ENCODE data around the gene MT1A. TPM values are rescaled to one million over a fixed set of nuclear protein-coding genes. Genes with fewer than 3 reads are reported as not detected.

MT1A gene
- total and polyA plus RNA-seq, 2 experiments from 2014 or later: 1.9 TPM; not detected in 1

GRCh38 chr16:56632156-56632847 lies 6.2 kb upstream of the MT1A start, which contains the start of gene MT1M:
MT1M (plus strand) TSS chr16:56632659; CDS start chr16:56632732, 73 bp downstream.
- TF ChIP-seq CTCF (IDR thresholded peaks at IDR 0.05; ENCODE audit: poor library complexity) (no peak), EZH2 (IDR thresholded peaks at IDR 0.05; ENCODE audit: borderline replicate concordance) (no peak), EZH2phosphoT487 (IDR thresholded peaks at IDR 0.05; ENCODE audit: low read depth, severe bottlenecking, unreplicated experiment) (no peak)
- DNase-seq (ENCODE audit: low spot score): peak; percentile 26
- Histone ChIP-seq H3K79me2 (no peaks in the 10 kb centered on the region), H3K9me2 (replicated peaks; ENCODE audit: insufficient read depth) (no peaks in the 10 kb centered on the region), H3K27ac (no peak within 1 kb of the TSS), H3K36me3 (replicated peaks; ENCODE audit: insufficient read depth, low read depth) (no peaks in the 10 kb centered on the region), H3K4me2 (peak within 1 kb of the TSS; percentile 89), H2AFZ (peak within 1 kb of the TSS; percentile 28), H3K27me3 (peaks cover 84% of the 10 kb centered on the region), H4K20me1 (ENCODE audit: insufficient read depth, poor library complexity, severe bottlenecking) (no peaks in the 10 kb centered on the region), H3K4me3 (peak within 1 kb of the TSS; percentile 39), H3K9me3 (ENCODE audit: low read depth) (no peaks in the 10 kb centered on the region), H3K4me1 (ENCODE audit: insufficient read depth) (peaks cover 13% of the 10 kb centered on the region)
- 2% methylated on average over 49 of the region's 61 CpGs for WGBS (ENCODE audit: low lambda C conversion rate, missing lambda C conversion rate)

GRCh38 chr16:56632848-56633365 lies 5.6 kb upstream of the MT1A start:
- H3K36me3 ChIP-seq (replicated peaks; ENCODE audit: insufficient read depth, low read depth): no peaks in the 10 kb centered on the region
- peaks cover 13% of the 10 kb centered on the region for H3K4me1 ChIP-seq (ENCODE audit: insufficient read depth)
- H3K27ac ChIP-seq: no peak overlapping the region
- no peak overlapping the region for H3K4me3 ChIP-seq
- TF ChIP-seq EZH2phosphoT487 (IDR thresholded peaks at IDR 0.05; ENCODE audit: low read depth, severe bottlenecking, unreplicated experiment) (no peak), CTCF (IDR thresholded peaks at IDR 0.05; ENCODE audit: poor library complexity) (no peak), EZH2 (IDR thresholded peaks at IDR 0.05; ENCODE audit: borderline replicate concordance) (no peak)
- peak overlapping the region; percentile 89 for H3K4me2 ChIP-seq
- 11% methylated on average over 6 of the region's 6 CpGs for WGBS (ENCODE audit: low lambda C conversion rate, missing lambda C conversion rate)
- H3K79me2 ChIP-seq: no peaks in the 10 kb centered on the region
- H3K27me3 ChIP-seq: peaks cover 90% of the 10 kb centered on the region
- H3K9me2 ChIP-seq (replicated peaks; ENCODE audit: insufficient read depth): no peaks in the 10 kb centered on the region
- H3K9me3 ChIP-seq (ENCODE audit: low read depth): no peaks in the 10 kb centered on the region
- no peaks in the 10 kb centered on the region for H4K20me1 ChIP-seq (ENCODE audit: insufficient read depth, poor library complexity, severe bottlenecking)
- DNase-seq (ENCODE audit: low spot score): no peak
- no peak overlapping the region for H2AFZ ChIP-seq

GRCh38 chr16:56633535-56633934 lies 4.9 kb upstream of the MT1A start:
- Histone ChIP-seq H3K36me3 (replicated peaks; ENCODE audit: insufficient read depth, low read depth) (no peaks in the 10 kb centered on the region), H2AFZ (no peak overlapping the region), H3K27ac (no peak overlapping the region), H3K9me2 (replicated peaks; ENCODE audit: insufficient read depth) (no peaks in the 10 kb centered on the region), H3K27me3 (peaks cover 94% of the 10 kb centered on the region), H3K4me1 (ENCODE audit: insufficient read depth) (peaks cover 13% of the 10 kb centered on the region), H3K4me3 (no peak overlapping the region), H3K4me2 (no peak overlapping the region), H3K9me3 (ENCODE audit: low read depth) (no peaks in the 10 kb centered on the region), H4K20me1 (ENCODE audit: insufficient read depth, poor library complexity, severe bottlenecking) (no peaks in the 10 kb centered on the region), H3K79me2 (no peaks in the 10 kb centered on the region)
- WGBS (ENCODE audit: low lambda C conversion rate, missing lambda C conversion rate): 55% methylated on average over 7 of the region's 7 CpGs
- no peak for TF ChIP-seq EZH2phosphoT487 (IDR thresholded peaks at IDR 0.05; ENCODE audit: low read depth, severe bottlenecking, unreplicated experiment)
- no peak for TF ChIP-seq EZH2 (IDR thresholded peaks at IDR 0.05; ENCODE audit: borderline replicate concordance)
- TF ChIP-seq CTCF (IDR thresholded peaks at IDR 0.05; ENCODE audit: poor library complexity): no peak
- DNase-seq (ENCODE audit: low spot score): no peak
